Astrocyte of the spinal cord (primary cell): ENCODE data around the gene ZNF469.

Experiments
- DNase-seq: peaks from one replicate; pipeline ENCODE4 v3.0.0; 2011; ENCODE audit warnings: low read depth, low spot score
- H3K4me3 ChIP-seq: 2 replicates; pipeline ENCODE4 v1.5.1; 2011; ENCODE audit warnings: low read depth, mild to moderate bottlenecking, low read length, moderate library complexity
- CTCF ChIP-seq: IDR thresholded peaks from 2 replicates; pipeline ENCODE4 v1.5.1; 2012; ENCODE audit warnings: low read depth, mild to moderate bottlenecking, low read length, inconsistent platforms
- in situ Hi-C: cut with HindIII; loops from 2 replicates; pipeline ENCODE4 v1.10.0; 2017; ENCODE audit warnings: low sequenced_read_pairs

ZNF469 gene

GRCh38 chr16:88387941-88388627 is 5.3 kb downstream of the ZNF469 start:
- peak; percentile 44 for DNase-seq
- no peak overlapping the region for H3K4me3 ChIP-seq
- in situ Hi-C loops: no loop called here
- TF ChIP-seq CTCF: no peak

- no peak for TF ChIP-seq CTCF
- in situ Hi-C loops: no loop called here
- no peak overlapping the region for H3K4me3 ChIP-seq
- DNase-seq: no peak
These were observed 6.4 kb downstream of the ZNF469 start for GRCh38 chr16:88389191-88389590.

- no peak for DNase-seq
- H3K4me3 ChIP-seq: no peak overlapping the region
- no peak for TF ChIP-seq CTCF
- in situ Hi-C loops: no loop called here
These were observed 6.9 kb downstream of the ZNF469 start for GRCh38 chr16:88389621-88390160.

- in situ Hi-C loops: no loop called here
- no peak for DNase-seq
- TF ChIP-seq CTCF: no peak
- no peak overlapping the region for H3K4me3 ChIP-seq
These were observed 7.5 kb downstream of the ZNF469 start for GRCh38 chr16:88390265-88390664.

GRCh38 chr16:88390735-88391134 is 8.0 kb downstream of the ZNF469 start:
- no peak for DNase-seq
- TF ChIP-seq CTCF: no peak
- no peak overlapping the region for H3K4me3 ChIP-seq
- in situ Hi-C loops: no loop called here

GRCh38 chr16:88391144-88391850 is 8.5 kb downstream of the ZNF469 start:
- TF ChIP-seq CTCF: no peak
- no peak overlapping the region for H3K4me3 ChIP-seq
- in situ Hi-C loops: no loop called here
- DNase-seq: no peak
